NCI-H2171 (cell line): ENCODE measurements around the gene BCAP31.
A peak's percentile ranks its signal among the peaks of the same experiment; 100 is the strongest.
"Not testable (repeated sequence)": the region's sequence is repeated elsewhere in the genome, so short reads cannot be mapped to it uniquely, and the experiment has no call there.

Source experiments
- DNase-seq: peaks from one replicate; lab custom pipeline; 2025; lab: John Stamatoyannopoulos, UW

The BCAP31 gene

DNA sequence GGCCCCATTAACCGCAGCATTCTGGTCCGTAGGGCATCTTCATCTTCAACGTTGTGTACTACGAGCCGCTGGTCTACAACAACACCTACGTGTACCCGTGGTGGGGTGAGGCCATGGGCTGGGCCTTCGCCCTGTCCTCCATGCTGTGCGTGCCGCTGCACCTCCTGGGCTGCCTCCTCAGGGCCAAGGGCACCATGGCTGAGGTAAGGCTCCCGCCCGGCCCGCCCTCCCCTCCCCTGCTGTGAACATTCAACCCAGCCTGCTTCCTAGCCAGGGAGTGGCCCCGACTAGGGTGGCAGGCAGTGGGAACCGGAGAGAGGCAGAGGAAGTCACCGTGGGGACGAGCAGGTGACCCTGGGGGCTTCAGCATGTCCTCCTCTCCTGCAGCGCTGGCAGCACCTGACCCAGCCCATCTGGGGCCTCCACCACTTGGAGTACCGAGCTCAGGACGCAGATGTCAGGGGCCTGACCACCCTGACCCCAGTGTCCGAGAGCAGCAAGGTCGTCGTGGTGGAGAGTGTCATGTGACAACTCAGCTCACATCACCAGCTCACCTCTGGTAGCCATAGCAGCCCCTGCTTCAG, 29.4 kb downstream of the BCAP31 start:
- DNase-seq, result no peak

- DNase-seq, result not testable (repeated sequence)
Observed at GRCh38 chrX:153694256-153694655, 29.9 kb downstream of the BCAP31 start.

DNA sequence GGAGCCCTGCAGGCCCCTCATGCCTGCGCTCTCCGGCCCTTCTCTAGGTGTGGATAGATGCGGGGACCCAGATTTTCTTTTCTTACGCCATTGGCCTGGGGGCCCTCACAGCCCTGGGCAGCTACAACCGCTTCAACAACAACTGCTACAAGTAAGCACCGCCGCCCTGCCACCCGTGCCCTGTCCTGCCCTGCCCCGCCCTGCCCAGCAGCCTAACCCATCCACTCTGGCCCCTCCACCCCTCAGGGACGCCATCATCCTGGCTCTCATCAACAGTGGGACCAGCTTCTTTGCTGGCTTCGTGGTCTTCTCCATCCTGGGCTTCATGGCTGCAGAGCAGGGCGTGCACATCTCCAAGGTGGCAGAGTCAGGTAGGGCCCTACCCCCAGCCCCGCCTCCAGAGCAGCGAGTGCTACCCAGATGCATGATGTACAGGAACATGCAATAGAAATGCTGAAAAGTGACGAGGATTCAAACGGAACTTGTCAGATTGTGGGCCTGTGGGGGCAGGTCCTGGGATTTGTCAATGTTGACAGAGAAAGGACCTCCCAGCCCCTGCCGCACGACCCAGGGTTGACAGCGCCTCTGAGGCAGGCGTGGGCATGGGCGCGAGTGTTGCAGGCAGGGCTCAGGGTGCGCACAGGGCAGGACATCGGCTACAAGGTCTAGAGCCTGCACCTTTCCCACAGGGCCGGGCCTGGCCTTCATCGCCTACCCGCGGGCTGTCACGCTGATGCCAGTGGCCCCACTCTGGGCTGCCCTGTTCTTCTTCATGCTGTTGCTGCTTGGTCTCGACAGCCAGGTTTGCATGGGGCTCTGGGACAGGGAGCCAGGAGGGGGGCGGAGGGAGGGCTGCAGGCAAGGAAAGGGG, 30.7 kb downstream of the BCAP31 start:
- no peak for DNase-seq

- peak; percentile 14 for DNase-seq
Observed at GRCh38 chrX:153692611-153693156, 31.5 kb downstream of the BCAP31 start.

DNA sequence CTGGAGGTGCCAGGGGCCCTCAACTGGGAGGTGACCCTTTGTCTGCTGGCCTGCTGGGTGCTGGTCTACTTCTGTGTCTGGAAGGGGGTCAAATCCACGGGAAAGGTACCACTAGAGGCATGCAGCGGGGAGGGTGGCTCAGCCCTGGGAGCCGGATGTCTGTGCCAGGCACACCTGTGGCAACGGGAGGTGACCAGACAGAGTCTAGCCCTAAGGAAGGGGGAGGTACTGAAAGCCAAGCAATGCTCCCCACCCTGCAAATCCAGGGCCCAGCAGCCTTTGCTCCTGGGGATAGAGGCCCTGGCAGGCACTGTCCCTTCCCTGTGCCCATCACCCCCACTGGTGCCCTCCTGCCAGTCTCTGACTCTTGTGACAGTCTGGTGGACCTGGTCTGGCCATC, 32.2 kb downstream of the BCAP31 start:
- no peak for DNase-seq

- not testable (repeated sequence) for DNase-seq
Observed at GRCh38 chrX:153691032-153691827, 33.0 kb downstream of the BCAP31 start.

DNA sequence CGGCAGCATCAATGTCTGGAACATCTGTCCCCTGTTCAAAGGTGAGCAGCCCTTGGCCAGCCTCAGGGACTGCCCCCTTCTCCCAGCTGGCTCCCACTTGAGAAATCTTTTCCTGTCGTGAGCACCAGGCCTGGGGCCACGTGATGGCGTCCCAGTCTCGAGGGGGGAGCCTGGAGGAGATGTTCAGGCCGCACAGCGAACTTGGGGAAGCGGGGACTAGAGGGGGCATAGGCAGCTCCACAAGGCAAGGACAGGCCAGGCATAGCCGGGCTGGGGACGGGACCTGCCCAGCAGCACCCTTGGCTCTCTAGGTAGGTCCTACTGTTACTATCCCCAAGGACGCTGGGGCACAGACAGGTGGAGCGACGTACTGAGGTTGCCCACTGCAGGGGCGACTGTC, 33.7 kb downstream of the BCAP31 start:
- DNase-seq, result no peak

- DNase-seq, result no peak
Observed at GRCh38 chrX:153689654-153690465, 34.3 kb downstream of the BCAP31 start.

- no peak for DNase-seq
Observed at GRCh38 chrX:153688911-153689590, 35.1 kb downstream of the BCAP31 start.

DNA sequence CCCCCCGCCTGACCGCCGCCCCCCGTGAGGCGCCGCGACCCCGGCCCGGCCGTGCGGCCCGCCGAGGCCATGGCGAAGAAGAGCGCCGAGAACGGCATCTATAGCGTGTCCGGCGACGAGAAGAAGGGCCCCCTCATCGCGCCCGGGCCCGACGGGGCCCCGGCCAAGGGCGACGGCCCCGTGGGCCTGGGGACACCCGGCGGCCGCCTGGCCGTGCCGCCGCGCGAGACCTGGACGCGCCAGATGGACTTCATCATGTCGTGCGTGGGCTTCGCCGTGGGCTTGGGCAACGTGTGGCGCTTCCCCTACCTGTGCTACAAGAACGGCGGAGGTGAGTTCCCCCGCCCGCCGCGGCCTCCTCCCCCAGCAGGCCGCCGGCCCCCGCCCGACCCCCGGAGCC, 35.7 kb downstream of the BCAP31 start:
- no peak for DNase-seq

GRCh38 chrX:153688071-153688470, 36.1 kb downstream of the BCAP31 start:
- DNase-seq, result no peak

DNA sequence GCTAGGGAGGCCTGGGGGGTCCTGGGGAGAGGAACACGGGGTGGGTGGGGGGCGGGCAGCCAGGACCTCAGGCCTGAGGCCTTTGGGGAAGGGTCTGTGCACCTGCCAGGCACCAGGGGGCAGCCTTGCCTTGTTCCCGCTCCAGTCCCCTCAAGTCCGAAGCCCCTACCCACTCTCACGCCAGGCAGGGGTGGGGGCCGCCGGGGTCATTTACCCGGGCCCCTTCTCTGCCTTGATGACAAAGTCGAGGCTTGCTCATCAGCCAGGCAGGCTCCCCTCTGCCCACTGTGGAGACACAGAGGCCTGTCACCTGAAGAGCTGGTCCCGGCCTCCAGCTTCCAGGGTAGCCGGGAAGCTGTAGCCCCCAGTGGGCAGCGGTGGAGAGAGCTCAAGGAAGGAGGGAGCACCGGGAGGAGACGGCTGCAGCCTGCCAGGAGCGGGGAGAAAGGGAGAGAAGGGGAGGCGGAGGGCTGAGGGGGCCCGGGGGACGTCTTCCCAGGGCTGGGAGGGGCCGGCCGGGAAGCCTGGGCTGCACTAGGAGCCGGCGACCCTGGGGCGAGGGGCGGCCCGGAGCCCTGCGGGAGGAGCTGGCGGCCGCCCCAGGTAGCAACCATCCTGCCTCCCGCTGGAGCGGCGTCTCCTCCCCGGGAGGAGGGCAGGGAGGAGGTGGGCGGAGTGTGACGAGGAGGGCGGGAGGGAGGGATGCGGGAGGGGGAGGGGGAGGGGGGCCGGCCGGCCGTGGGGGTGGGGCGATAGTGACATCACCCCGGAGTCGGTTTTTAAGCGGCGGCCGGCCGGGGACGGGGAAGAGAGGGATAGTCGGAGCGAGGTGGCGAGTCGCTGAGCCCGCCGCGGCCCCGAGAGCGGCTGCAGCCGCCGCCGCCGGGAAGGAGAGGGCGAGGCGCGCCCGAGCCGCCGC, 36.8 kb downstream of the BCAP31 start, which contains the start of gene SLC6A8:
Gene SLC6A8, plus strand, starts transcription at position 806 of the 919 bp plus-strand sequence. CDS start 649 bp downstream, outside the sequence.
- DNase-seq, result peak; percentile 62

DNA sequence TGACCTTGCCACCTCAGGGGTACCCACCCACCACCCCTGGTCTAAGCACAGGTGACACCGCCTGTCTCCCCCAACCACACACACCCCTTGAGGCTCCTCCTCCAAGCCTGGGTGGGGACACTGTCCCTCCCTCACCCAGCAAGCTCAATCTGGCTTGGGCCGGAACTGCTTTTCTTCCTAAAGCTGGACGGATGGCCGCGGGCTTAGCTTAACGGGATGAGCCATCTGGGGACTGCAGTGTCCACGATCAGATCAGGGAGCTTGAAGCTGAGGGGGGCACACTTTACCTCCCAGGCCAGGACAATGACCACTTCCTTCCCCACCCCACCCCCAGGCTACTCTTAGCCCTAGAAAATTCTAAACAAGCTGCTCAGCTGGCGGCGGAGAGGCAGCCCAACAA, 37.5 kb downstream of the BCAP31 start:
- no peak for DNase-seq

DNA sequence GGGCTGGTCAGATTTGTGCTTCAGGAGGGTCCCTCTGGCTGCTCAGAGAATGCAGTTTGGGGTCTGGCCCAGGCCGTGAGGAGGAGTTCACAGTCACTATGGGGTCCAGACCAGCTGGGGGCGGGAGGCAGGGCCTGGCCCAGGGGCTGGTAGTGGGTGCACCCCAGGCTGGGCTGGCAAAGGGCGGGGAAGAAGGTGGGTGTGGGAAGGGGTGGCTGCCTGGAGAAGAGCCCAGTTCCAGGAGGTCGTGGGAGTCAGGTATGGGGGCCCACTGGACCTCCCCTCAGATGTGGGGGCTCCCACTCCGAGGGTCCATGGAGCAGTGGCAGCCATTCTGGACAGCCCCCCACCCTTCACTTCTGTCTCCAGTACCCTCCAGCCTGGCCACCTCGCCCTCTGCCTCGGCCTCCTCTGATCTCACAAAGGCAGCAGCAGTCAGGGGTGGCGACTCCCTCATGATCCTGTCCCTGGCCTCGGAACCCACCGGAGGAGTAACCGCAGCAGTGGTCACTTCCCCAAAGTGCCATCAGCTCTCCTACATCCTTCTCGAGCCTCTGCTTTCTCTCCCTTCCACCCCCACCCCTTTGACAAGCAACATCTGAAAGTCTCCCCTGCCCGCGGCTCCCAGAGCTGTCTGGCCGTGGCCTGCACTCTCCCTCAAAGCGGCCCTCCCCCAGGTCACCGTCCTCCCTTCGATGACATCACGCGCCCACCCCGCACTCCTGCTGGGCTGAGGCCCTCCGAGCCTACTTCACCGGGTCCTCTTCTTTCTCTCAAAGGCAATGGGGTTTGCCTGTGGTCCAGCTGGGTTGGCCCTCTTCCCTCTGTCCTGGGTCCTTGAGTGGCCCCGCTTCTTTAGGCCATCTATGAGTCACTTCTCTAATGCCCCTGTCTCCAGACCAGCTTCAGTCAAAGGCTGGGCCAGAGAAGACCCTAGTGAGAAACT, 38.2 kb downstream of the BCAP31 start:
- DNase-seq, result no peak

- no peak for DNase-seq
Observed at GRCh38 chrX:153685156-153685536, 39.0 kb downstream of the BCAP31 start.

DNA sequence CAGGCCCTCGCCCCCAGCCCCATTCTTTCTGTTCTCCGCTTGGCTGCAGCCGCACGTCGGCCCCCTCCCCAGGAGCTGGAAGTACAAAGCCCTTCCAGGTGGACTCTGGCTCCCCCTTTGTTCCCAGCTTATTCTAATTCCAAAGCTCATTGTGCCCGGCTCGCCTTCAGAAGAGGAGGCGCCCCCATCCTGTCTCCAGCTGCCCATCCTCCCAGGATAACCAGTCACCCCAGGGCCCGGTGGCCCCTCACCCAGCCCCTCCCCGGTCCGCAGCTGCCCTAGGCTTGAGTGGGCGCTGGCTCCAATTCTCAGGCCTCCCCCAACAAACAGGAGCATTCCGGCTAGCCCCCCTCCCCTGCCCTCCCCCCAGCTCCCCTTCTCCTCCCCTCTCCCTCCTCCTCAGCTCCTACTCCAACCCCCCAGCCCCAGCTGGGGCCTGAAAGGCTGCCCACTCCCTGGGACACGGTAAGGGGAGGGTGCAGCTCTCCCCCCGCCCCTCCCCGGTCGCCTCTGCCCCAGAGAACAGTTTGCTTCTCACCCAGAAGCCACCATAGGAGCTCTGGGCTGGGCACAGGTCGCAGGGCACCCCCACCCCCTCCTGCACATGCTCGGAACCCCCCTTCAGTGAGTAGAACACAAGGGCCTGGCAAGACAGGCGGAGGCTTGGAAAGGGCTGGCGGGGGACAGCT, 39.6 kb downstream of the BCAP31 start:
- DNase-seq, result no peak

GRCh38 chrX:153683486-153683885, 40.7 kb downstream of the BCAP31 start:
- DNase-seq, result not testable (repeated sequence)

DNA sequence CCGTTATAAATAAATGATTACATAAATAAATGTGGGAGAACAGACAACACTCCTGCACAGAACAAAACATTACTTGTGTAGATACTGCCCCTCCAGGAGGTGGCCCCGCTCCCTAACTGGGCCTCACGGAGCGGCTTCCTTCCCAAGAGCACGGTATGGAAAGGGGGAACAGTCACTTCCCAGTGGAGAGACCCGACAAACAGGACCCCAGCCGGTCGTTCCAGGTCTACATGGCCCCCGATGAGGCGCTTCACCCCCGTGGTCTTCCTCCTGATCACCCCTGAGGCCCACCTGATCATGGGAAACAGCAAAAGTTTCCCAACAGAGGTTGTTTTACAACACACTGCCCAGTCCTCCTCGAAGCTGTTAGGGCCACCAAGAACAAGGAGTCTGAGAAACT, 43.0 kb downstream of the BCAP31 start:
- DNase-seq, result no peak
